Heart right ventricle (tissue), 16 donors: ENCODE data around the gene UGT1A3. TPM values are rescaled to one million over a fixed set of nuclear protein-coding genes. Genes with fewer than 3 reads are reported as not detected.
"Not testable (repeated sequence)": the region's sequence is repeated elsewhere in the genome, so short reads cannot be mapped to it uniquely, and the experiment has no call there.

Source experiments
- ATAC-seq, 8 donors: fragments of 200-7000 bp; cut with Tn5 transposase; one replicate each; pipeline ENCODE4 v1.9.1; 2020; ENCODE audit warnings: mild to moderate bottlenecking in 8 of 8, moderate library complexity in 8 of 8, moderate number of reproducible peaks in 1 of 8
- DNase-seq, 2 donors: peaks; one replicate each; pipeline ENCODE4 v3.0.0-alpha.2; 2020
- H3K27ac ChIP-seq, 10 donors: fragments of 200-600 bp; sonication (generic) in 2 of 10; one replicate each; pipeline versions ENCODE4 v1.5.0 to v1.8.0; 2020 to 2022; ENCODE audit warnings: mild to moderate bottlenecking in 3 of 10
- H3K27me3 ChIP-seq, 7 donors: fragments of 200-600 bp; one replicate each; pipeline ENCODE4 v1.8.0; 2021 to 2022; ENCODE audit warnings: mild to moderate bottlenecking in 2 of 7
- H3K36me3 ChIP-seq, 9 donors: fragments of 200-600 bp; sonication (generic) in 1 of 9; one replicate each; pipeline versions ENCODE4 v1.5.0 to v1.8.0; 2020 to 2022; ENCODE audit warnings: mild to moderate bottlenecking in 2 of 9
- H3K4me1 ChIP-seq, 9 donors: fragments of 200-600 bp; sonication (generic) in 1 of 9; one replicate each; pipeline versions ENCODE4 v1.5.0 to v1.8.0; 2020 to 2022; ENCODE audit warnings: mild to moderate bottlenecking in 4 of 9
- H3K4me3 ChIP-seq, 10 donors: fragments of 200-600 bp; sonication (generic) in 2 of 10; one replicate each; pipeline versions ENCODE4 v1.5.0 to v1.8.0; 2020 to 2022; ENCODE audit warnings: mild to moderate bottlenecking in 7 of 10, moderate library complexity in 2 of 10
- H3K9me3 ChIP-seq, 11 donors: fragments of 200-600 bp in 10 of 11; sonication (generic) in 2 of 11; one replicate each; pipeline versions ENCODE4 v1.5.0 to v1.8.0; 2013 to 2022; ENCODE audit warnings: mild to moderate bottlenecking in 2 of 11, control low read depth in 1 of 11, moderate library complexity in 1 of 11
- WGBS, 2 donors: extraction: QIAGEN DNeasy Blood & Tissue Kit; methylation state at CpG; one replicate each; pipeline ENCODE4 v1.1.7; 2013; ENCODE audit warnings: inconsistent platforms in 1 of 2; 5-methylcytosine and 5-hydroxymethylcytosine counted together
- intact Hi-C, 10 donors: fragments of 100-400 bp; cut with DNase I; formaldehyde crosslinking; loops; one replicate each; pipeline versions ENCODE4 v1.11.1 to v1.14.2; 2022
- polyA plus RNA-seq, 2 donors: library from polyadenylated mRNA; stranded (reverse); fragments of 200-250 nt; gene quantifications; one replicate each; pipeline ENCODE4 v1.2.3, GENCODE V29; 2013
- total RNA-seq, 10 donors: library from RNA; stranded (reverse); fragmentation: NEBNext Ultra II Directional in 3 of 10; extraction: Animal tissue kit (Norgen Biotek cat#: 25700) in 3 of 10; gene quantifications; one replicate each; pipeline versions ENCODE4 v1.2.1 to v1.2.4, GENCODE V29; 2021 to 2023
- TF ChIP-seq, protein P1 (sequence below), 9 donors: fragments of 200-600 bp; sonication (generic) in 2 of 9; IDR thresholded peaks; one replicate each; pipeline versions ENCODE4 v1.5.0 to v1.8.0; 2021 to 2022; ENCODE audit warnings: antibody characterized with exemption in 9 of 9, mild to moderate bottlenecking in 5 of 9, moderate library complexity in 1 of 9
- donor health status: Arrhythmogenic right ventricular cardiomyopathy.
- donor health status: ischemic (EF 13 %, LVEDD 7.1; RV severe dilation, severe dysfunction).
- donor health status: healthy with polysubstance abuse.
- donor health status: DM: no; HTN: yes; CAD: no.
- donor health status: DM: no; HTN: no; CAD: no.
- donor health status: ischemic (EF 25% LVEDD 6.9; RV normal size, moderate dysfunction).
- donor health status: ischemic (EF 25% LVEDD 5.7; RV mildly dilated, moderate dysfunction).
- donor health status: healthy.
- donor health status: DM: yes; HTN: yes; CAD: no.
- donor health status: Ischemic cardiomyopathy.
- donor health status: ischemic (EF 35%, LVEDD 5.7; RV mildly dilated, moderate dysfunction).
- donor health status: nonischemic (EF 11% LVEDD 7.7; RV severe dilation, severe dysfunction).
- donor health status: DM: yes; HTN: yes; CAD: no.
- donor health status: PGD.
- donor health status: ischemic (EF 29% LVEDD 5.4; RV normal size, mild dysfunction).
- donor health status: nonischemic (EF 23%, LVEDD 6.1; RV moderate dilation, normal function).

The UGT1A3 gene
- total and polyA plus RNA-seq, 12 donors = not detected

DNA sequence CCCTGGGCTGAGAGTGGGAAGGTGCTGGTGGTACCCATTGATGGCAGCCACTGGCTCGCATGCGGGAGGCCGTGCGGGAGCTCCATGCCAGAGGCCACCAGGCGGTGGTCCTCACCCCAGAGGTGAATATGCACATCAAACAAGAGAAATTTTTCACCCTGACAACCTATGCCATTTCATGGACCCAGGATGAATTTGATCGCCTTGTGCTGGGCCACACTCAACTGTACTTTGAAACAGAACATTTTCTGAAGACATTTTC, 18.4 kb downstream of the UGT1A3 start:
- Histone ChIP-seq H3K27ac (no peak overlapping the region), H3K9me3 (peaks cover 0 to 10% (median 0%) of the 10 kb centered on the region in 11 donors), H3K4me1 (no peaks in the 10 kb centered on the region), H3K4me3 (no peak overlapping the region), H3K36me3 (no peaks in the 10 kb centered on the region), H3K27me3 (peaks cover 0 to 5% (median 0%) of the 10 kb centered on the region in 7 donors)
- no peak for ATAC-seq
- TF ChIP-seq, protein P1, sequence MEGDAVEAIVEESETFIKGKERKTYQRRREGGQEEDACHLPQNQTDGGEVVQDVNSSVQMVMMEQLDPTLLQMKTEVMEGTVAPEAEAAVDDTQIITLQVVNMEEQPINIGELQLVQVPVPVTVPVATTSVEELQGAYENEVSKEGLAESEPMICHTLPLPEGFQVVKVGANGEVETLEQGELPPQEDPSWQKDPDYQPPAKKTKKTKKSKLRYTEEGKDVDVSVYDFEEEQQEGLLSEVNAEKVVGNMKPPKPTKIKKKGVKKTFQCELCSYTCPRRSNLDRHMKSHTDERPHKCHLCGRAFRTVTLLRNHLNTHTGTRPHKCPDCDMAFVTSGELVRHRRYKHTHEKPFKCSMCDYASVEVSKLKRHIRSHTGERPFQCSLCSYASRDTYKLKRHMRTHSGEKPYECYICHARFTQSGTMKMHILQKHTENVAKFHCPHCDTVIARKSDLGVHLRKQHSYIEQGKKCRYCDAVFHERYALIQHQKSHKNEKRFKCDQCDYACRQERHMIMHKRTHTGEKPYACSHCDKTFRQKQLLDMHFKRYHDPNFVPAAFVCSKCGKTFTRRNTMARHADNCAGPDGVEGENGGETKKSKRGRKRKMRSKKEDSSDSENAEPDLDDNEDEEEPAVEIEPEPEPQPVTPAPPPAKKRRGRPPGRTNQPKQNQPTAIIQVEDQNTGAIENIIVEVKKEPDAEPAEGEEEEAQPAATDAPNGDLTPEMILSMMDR (IDR thresholded peaks at IDR 0.05) = no peak
- 91 to 92% methylated on average over 6 of the region's 6 CpGs for WGBS, 2 donors
- intact Hi-C loops = no loop called here
- DNase-seq = no peak

DNA sequence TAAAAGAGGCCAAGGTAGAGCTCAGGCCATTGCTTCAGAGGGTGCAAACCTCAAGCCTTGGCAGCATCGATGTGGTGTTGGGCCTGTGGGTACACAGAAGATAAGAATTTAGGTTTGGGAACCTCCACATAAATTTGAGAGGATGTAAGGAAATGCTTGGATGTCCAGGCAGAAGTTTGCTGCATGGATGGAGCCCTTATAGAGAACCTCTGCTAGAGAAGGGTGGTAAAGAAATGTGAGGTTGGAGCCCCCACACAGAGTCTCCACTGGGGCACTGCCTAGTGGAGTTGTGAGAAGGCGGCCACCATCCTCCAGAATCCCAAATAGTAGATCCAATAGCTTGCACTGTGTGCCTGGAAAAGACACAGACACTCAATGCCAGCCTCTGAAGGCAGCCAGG, 21.8 kb downstream of the UGT1A3 start:
- WGBS, 2 donors = 62 to 68% methylated on average over 2 of the region's 2 CpGs
- H3K27me3 ChIP-seq, H3K4me3 ChIP-seq, H3K27ac ChIP-seq, intact Hi-C loops, DNase-seq, H3K36me3 ChIP-seq, ATAC-seq, H3K9me3 ChIP-seq, H3K4me1 ChIP-seq: not testable (repeated sequence)

DNA sequence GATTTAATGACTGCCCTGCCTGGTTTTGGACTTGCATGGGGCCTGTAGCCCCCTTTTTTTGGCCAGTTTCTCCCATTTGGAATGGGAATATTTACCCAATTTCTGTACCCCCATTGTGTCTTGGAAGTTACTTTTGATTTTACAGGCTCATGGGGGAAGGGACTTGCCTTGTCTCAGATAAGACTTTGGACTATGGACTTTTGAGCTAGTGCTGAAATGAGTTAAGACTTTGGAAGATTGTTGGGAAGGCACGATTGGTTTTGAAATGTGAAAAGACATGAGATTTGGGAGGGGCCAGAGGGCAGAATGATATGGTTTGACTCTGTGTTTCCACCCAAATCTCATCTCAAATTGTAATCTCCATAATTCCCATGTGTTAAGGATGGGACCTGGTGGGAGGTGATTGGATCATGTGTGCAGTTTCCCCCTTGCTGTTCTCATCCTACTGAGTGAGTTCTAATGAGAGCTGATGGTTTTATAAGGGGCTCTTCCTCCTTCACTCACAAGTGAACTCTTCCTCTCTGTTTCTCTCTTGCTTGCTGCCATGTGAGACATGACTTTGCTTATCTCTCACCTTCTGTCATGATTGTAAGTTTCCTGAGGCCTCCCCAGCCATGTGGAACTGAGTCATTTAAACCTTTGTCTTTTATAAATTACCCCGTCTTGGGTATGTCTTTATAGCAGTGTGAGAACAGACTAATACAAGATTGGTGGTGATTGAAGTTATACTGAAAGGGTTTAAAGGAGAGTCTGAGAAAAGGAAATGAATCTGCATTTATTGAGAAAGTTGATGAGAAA, 22.6 kb downstream of the UGT1A3 start:
- H3K4me1 ChIP-seq, ATAC-seq: not testable (repeated sequence)

DNA sequence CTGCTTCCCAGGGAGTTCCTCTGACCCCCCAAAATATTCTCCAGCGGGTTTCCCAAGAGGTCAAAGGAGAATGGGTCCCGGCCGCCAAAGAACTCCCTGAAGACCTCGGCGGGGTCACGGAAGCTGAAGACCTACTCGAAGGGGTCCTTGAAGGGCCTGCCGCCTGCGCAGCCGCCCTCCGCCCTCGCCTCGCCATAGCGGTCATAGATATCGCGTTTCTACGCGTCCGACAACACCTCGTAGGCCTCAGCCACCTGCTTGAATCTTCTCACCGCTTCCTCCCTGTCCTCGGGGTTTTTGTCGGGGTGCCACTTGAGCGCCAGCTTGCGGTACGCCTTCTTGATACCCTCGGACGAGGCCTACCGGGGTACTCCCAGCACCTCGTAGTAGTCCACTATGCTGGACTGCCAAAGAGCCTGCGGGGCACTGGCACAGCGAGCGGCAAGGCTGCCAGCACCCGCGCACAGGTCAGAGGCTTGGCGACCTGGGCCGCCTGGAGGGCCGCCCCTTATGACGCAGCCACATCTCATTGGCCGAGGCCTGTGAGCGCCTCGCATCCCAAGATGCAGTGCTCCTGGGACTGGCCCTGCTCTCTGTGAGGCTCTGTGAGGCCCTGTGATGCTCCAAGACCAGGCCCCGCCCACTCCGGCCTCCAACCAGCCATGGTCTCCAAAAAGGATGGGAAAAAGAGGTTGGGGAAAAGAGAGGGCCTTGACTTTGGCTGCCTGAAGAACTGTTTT, 26.2 kb downstream of the UGT1A3 start:
- TF ChIP-seq, protein P1 (IDR thresholded peaks at IDR 0.05) = no peak
- no peaks in the 10 kb centered on the region for H3K4me1 ChIP-seq
- no peak overlapping the region for H3K27ac ChIP-seq
- no peak for DNase-seq
- intact Hi-C loops = no loop called here
- no peaks in the 10 kb centered on the region for H3K36me3 ChIP-seq
- peaks cover 0 to 6% (median 0%) of the 10 kb centered on the region in 7 donors for H3K27me3 ChIP-seq
- 85 to 87% methylated on average over 42 to 43 of the region's 44 CpGs for WGBS, 2 donors
- H3K9me3 ChIP-seq = peaks cover 0 to 10% (median 0%) of the 10 kb centered on the region in 11 donors
- ATAC-seq = no peak
- H3K4me3 ChIP-seq = no peak overlapping the region

More for the DNA sequence above, 22.6 kb downstream of the UGT1A3 start:
- H3K27me3 ChIP-seq, H3K9me3 ChIP-seq, H3K27ac ChIP-seq, H3K4me3 ChIP-seq, DNase-seq, intact Hi-C loops, H3K36me3 ChIP-seq: not testable (repeated sequence)
- 64 to 73% methylated on average over 2 of the region's 2 CpGs for WGBS, 2 donors

DNA sequence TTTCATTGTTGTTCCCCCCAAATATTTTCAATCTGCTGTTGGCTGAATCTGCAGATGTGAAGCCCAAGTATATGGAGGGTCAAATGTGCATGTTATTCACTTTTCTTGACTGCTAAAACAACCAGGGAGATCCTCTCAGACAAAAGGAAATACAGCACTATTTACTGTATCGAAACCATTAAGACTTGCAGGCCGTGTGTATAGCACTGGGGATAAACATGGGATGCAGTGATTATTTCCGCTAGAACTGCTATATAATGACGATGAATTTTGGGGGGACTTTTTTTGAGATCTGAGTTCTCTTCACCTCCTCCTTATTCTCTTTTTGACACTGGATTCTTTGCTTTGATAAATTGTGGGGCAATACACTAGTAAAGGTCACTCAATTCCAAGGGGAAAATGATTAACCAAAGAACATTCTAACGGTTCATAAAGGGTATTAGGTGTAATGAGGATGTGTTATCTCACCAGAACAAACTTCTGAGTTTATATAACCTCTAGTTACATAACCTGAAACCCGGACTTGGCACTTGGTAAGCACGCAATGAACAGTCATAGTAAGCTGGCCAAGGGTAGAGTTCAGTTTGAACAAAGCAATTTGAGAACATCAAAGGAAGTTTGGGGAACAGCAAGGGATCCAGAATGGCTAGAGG, 27.7 kb downstream of the UGT1A3 start:
- H3K36me3 ChIP-seq = no peaks in the 10 kb centered on the region
- peaks cover 0 to 6% (median 0%) of the 10 kb centered on the region in 7 donors for H3K27me3 ChIP-seq
- TF ChIP-seq, protein P1 (IDR thresholded peaks at IDR 0.05) = no peak
- intact Hi-C loops = no loop called here
- H3K4me1 ChIP-seq = no peaks in the 10 kb centered on the region
- no peak overlapping the region for H3K4me3 ChIP-seq
- H3K27ac ChIP-seq = no peak overlapping the region
- no peak for ATAC-seq
- 81 to 86% methylated on average over 7 of the region's 7 CpGs for WGBS, 2 donors
- no peak for DNase-seq
- H3K9me3 ChIP-seq = no peaks in the 10 kb centered on the region
